Left cardiac atrium (tissue), 4 donors: ENCODE data around the gene PPDPF. TPM values are rescaled to one million over a fixed set of nuclear protein-coding genes. Genes with fewer than 3 reads are reported as not detected.
"Not testable (repeated sequence)": the region's sequence is repeated elsewhere in the genome, so short reads cannot be mapped to it uniquely, and the experiment has no call there.

Source experiments
- ATAC-seq, 2 donors: fragments of 200-7000 bp; cut with Tn5 transposase; one replicate each; pipeline ENCODE4 v1.9.1; 2020; ENCODE audit warnings: mild to moderate bottlenecking in 2 of 2, moderate library complexity in 2 of 2
- DNase-seq: peaks from one replicate; pipeline ENCODE4 v3.0.0-alpha.2; 2020
- intact Hi-C, 2 donors: fragments of 100-400 bp; cut with DNase I; formaldehyde crosslinking; loops; one replicate each; pipeline versions ENCODE4 v1.14.1 to v1.15.1; 2022 to 2023
- long read RNA-seq: library from polyadenylated mRNA; unstranded; transcript quantifications from one replicate; pipeline ENCODE4 v2.0.0, GENCODE V29; 2021
- total RNA-seq, 2 donors: library from RNA; stranded (reverse); fragmentation: NEBNext Ultra II Directional; extraction: Animal tissue kit (Norgen Biotek cat#: 25700); gene quantifications; one replicate each; pipeline ENCODE4 v1.2.1, GENCODE V29; 2021
- donor health status: DM: no; HTN: yes; CAD: no.
- donor health status: DM: no; HTN: yes; CAD: no; lungs with severe emphysema.
- donor health status: DM: yes; HTN: yes; CAD: no.
- donor health status: Dilated cardiomyopathy.

Gene PPDPF
- total RNA-seq, result 100 to 1,000 TPM; 215 to 241 TPM
- long read RNA-seq, result 0 reads

GRCh38 chr20:63520504-63520933 is at the start of gene PPDPF:
TSS of gene PPDPF (plus strand) at chr20:63520765. CDS start at chr20:63521309, 544 bp downstream.
- peak; percentile 86 for DNase-seq
- intact Hi-C loops, result loop anchor here in 1 of 2 donors (1.0 kb wide), 1 partner anchor 24 kb away; no protein-coding TSS in a partner anchor
- peak; percentile 91 to 94 for ATAC-seq

GRCh38 chr20:63471002-63471716 is 49.4 kb upstream of the PPDPF start:
- intact Hi-C loops, result no loop called here
- ATAC-seq, result no peak

GRCh38 chr20:63471717-63471980 is 48.9 kb upstream of the PPDPF start:
- intact Hi-C loops, result no loop called here
- ATAC-seq (no peak), DNase-seq (no peak)

More at GRCh38 chr20:63471002-63471716, 49.4 kb upstream of the PPDPF start:
- no peak for DNase-seq

- intact Hi-C loops, result no loop called here
- DNase-seq (no peak), ATAC-seq (no peak)
Measured at GRCh38 chr20:63471981-63472831, 48.4 kb upstream of the PPDPF start, which contains the start of gene KCNQ2. TSS of gene KCNQ2 (minus strand) at chr20:63472655. CDS start at chr20:63472463, 192 bp downstream.

GRCh38 chr20:63472862-63473390 is 47.6 kb upstream of the PPDPF start:
- ATAC-seq, result no peak

GRCh38 chr20:63473555-63474449 is 46.8 kb upstream of the PPDPF start:
- intact Hi-C loops, result no loop called here
- no peak for ATAC-seq
- no peak for DNase-seq

More at GRCh38 chr20:63472862-63473390, 47.6 kb upstream of the PPDPF start:
- intact Hi-C loops, result no loop called here
- DNase-seq, result no peak

GRCh38 chr20:63475209-63475608 is 45.4 kb upstream of the PPDPF start:
- peak; percentile 38 to 47 for ATAC-seq
- intact Hi-C loops, result no loop called here
- DNase-seq, result no peak

- intact Hi-C loops, result no loop called here
- ATAC-seq (no peak), DNase-seq (no peak)
Measured at GRCh38 chr20:63477061-63477616, 43.4 kb upstream of the PPDPF start.

- intact Hi-C loops, result no loop called here
- ATAC-seq, result no peak
- DNase-seq, result no peak
Measured at GRCh38 chr20:63477944-63478343, 42.6 kb upstream of the PPDPF start.

- intact Hi-C loops, result no loop called here
- ATAC-seq (no peak), DNase-seq (no peak)
Measured at GRCh38 chr20:63478346-63479302, 41.9 kb upstream of the PPDPF start.

- not testable (repeated sequence) for DNase-seq, ATAC-seq
- intact Hi-C loops, result loop anchor here in 1 of 2 donors (5.0 kb wide), 1 partner anchor 38 kb away; no protein-coding TSS in a partner anchor
Measured at GRCh38 chr20:63479695-63480419, 40.7 kb upstream of the PPDPF start.

GRCh38 chr20:63481503-63481902 is 39.1 kb upstream of the PPDPF start:
- ATAC-seq, result no peak
- intact Hi-C loops, result loop anchor here in 1 of 2 donors (5.0 kb wide), 1 partner anchor 39 kb away; no protein-coding TSS in a partner anchor

GRCh38 chr20:63482021-63482587 is 38.5 kb upstream of the PPDPF start:
- DNase-seq, result no peak
- ATAC-seq, result no peak
- intact Hi-C loops, result loop anchor here in 1 of 2 donors (5.0 kb wide), 1 partner anchor 40 kb away; no protein-coding TSS in a partner anchor

More at GRCh38 chr20:63481503-63481902, 39.1 kb upstream of the PPDPF start:
- no peak for DNase-seq

GRCh38 chr20:63483834-63484233 is 36.7 kb upstream of the PPDPF start:
- ATAC-seq (peak; percentile 1 to 25), DNase-seq (no peak)
- intact Hi-C loops, result loop anchor here in 1 of 2 donors (5.0 kb wide), 1 partner anchor 42 kb away; no protein-coding TSS in a partner anchor

- ATAC-seq (peak in 1 of 2 donors; percentile 3), DNase-seq (no peak)
- intact Hi-C loops, result loop anchor here in 1 of 2 donors (5.0 kb wide), 1 partner anchor 42 kb away; no protein-coding TSS in a partner anchor
Measured at GRCh38 chr20:63484236-63484635, 36.3 kb upstream of the PPDPF start.
